SK-N-SH (cell line): ENCODE data around the gene DMAC1.

Source experiments
- EP300 ChIP-seq, 2 experiments: IDR thresholded peaks; 2 replicates each; pipeline versions ENCODE4 v1.4.0 to v1.6.1; 2012; ENCODE audit warnings: borderline replicate concordance in 1 of 2, low read depth in 1 of 2, low read length in 1 of 2
- EZH2phosphoT487 ChIP-seq: fragments of 200-600 bp; sonication (generic); IDR thresholded peaks from 2 replicates; pipeline ENCODE4 v1.6.1; 2017; ENCODE audit warnings: low read depth, mixed run types, mild to moderate bottlenecking, antibody characterized with exemption, moderate library complexity, borderline replicate concordance
- GABPA ChIP-seq: IDR thresholded peaks from 2 replicates; pipeline ENCODE4 v1.4.0; 2012; ENCODE audit warnings: low read depth, mild to moderate bottlenecking
- NFIC ChIP-seq: IDR thresholded peaks from 2 replicates; pipeline ENCODE4 v1.4.0; 2012; ENCODE audit warnings: borderline replicate concordance
- RAD21 ChIP-seq: IDR thresholded peaks from 2 replicates; pipeline ENCODE4 v1.6.1; 2012; ENCODE audit warnings: mild to moderate bottlenecking, low read length
- SMC3 ChIP-seq: IDR thresholded peaks from 2 replicates; pipeline ENCODE4 v1.6.1; 2012; ENCODE audit warnings: low read depth, low read length, improper control_type of control experiment
- TCF12 ChIP-seq: IDR thresholded peaks from 2 replicates; pipeline ENCODE4 v1.4.0; 2012
- YY1 ChIP-seq: IDR thresholded peaks from 2 replicates; pipeline ENCODE4 v1.4.0; 2012; ENCODE audit warnings: low read depth, mild to moderate bottlenecking
- TF ChIP-seq, protein P1 (sequence below): fragments of 200-600 bp; sonication (generic); IDR thresholded peaks from 2 replicates; pipeline ENCODE4 v1.6.1; 2017; ENCODE audit warnings: antibody characterized with exemption, mild to moderate bottlenecking, moderate library complexity
- TF ChIP-seq, protein P2 (sequence below): IDR thresholded peaks from 2 replicates; pipeline ENCODE4; 2012
- TF ChIP-seq, protein P3 (sequence below): IDR thresholded peaks from 2 replicates; pipeline ENCODE4 v1.4.0; 2012; ENCODE audit warnings: low read depth, borderline replicate concordance
- TF ChIP-seq, protein P4 (sequence below): IDR thresholded peaks from 2 replicates; pipeline ENCODE4 v1.4.0; 2012; ENCODE audit warnings: low read depth, borderline replicate concordance

DNA sequence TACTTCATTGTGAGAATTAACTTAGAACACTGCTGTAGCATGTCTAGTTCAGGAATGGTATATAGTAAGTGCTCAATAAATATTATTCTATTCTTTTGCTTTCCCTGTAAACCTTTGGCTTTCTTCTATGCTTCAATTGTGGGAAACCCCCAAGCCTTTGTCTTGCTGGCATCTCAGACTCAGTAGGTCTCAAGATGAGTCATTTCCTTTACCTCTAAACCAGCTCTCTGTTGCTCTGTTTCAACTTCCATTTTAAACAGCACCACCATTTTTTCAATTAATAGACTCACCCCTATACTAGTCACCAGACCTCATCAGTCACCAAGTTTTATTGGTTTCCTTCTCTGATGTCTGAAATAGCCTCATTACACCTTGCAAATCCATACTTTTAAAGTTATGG is 43.5 kb downstream of the DMAC1 start:
- TF ChIP-seq, protein P1, sequence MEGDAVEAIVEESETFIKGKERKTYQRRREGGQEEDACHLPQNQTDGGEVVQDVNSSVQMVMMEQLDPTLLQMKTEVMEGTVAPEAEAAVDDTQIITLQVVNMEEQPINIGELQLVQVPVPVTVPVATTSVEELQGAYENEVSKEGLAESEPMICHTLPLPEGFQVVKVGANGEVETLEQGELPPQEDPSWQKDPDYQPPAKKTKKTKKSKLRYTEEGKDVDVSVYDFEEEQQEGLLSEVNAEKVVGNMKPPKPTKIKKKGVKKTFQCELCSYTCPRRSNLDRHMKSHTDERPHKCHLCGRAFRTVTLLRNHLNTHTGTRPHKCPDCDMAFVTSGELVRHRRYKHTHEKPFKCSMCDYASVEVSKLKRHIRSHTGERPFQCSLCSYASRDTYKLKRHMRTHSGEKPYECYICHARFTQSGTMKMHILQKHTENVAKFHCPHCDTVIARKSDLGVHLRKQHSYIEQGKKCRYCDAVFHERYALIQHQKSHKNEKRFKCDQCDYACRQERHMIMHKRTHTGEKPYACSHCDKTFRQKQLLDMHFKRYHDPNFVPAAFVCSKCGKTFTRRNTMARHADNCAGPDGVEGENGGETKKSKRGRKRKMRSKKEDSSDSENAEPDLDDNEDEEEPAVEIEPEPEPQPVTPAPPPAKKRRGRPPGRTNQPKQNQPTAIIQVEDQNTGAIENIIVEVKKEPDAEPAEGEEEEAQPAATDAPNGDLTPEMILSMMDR: no peak
- TF ChIP-seq EP300 (IDR thresholded peaks at IDR 0.05; ENCODE audit: borderline replicate concordance in 1 of 2, low read depth in 1 of 2, low read length in 1 of 2): no peak
- TF ChIP-seq, protein P2, sequence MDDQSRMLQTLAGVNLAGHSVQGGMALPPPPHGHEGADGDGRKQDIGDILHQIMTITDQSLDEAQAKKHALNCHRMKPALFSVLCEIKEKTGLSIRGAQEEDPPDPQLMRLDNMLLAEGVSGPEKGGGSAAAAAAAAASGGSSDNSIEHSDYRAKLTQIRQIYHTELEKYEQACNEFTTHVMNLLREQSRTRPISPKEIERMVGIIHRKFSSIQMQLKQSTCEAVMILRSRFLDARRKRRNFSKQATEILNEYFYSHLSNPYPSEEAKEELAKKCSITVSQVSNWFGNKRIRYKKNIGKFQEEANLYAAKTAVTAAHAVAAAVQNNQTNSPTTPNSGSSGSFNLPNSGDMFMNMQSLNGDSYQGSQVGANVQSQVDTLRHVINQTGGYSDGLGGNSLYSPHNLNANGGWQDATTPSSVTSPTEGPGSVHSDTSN: no peak
- no peak for TF ChIP-seq TCF12
- TF ChIP-seq RAD21: no peak
- TF ChIP-seq, protein P3, sequence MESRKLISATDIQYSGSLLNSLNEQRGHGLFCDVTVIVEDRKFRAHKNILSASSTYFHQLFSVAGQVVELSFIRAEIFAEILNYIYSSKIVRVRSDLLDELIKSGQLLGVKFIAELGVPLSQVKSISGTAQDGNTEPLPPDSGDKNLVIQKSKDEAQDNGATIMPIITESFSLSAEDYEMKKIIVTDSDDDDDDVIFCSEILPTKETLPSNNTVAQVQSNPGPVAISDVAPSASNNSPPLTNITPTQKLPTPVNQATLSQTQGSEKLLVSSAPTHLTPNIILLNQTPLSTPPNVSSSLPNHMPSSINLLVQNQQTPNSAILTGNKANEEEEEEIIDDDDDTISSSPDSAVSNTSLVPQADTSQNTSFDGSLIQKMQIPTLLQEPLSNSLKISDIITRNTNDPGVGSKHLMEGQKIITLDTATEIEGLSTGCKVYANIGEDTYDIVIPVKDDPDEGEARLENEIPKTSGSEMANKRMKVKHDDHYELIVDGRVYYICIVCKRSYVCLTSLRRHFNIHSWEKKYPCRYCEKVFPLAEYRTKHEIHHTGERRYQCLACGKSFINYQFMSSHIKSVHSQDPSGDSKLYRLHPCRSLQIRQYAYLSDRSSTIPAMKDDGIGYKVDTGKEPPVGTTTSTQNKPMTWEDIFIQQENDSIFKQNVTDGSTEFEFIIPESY: no peak
- TF ChIP-seq SMC3: no peak
- TF ChIP-seq YY1: no peak
- TF ChIP-seq GABPA: no peak
- TF ChIP-seq, protein P4, sequence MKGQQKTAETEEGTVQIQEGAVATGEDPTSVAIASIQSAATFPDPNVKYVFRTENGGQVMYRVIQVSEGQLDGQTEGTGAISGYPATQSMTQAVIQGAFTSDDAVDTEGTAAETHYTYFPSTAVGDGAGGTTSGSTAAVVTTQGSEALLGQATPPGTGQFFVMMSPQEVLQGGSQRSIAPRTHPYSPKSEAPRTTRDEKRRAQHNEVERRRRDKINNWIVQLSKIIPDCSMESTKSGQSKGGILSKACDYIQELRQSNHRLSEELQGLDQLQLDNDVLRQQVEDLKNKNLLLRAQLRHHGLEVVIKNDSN: no peak
- TF ChIP-seq EZH2phosphoT487: no peak
- no peak for TF ChIP-seq NFIC
